Stimulated activated CD8-positive, alpha-beta memory T cell treated with anti-CD3 and anti-CD28 coated beads, Interleukin-12 subunit alpha, Interleukin-12 subunit beta, amount 100 ng/mL, for 24 hours (primary cell): Measurements from ENCODE around the gene TP53INP2.
"Not testable (repeated sequence)": the region's sequence is repeated elsewhere in the genome, so short reads cannot be mapped to it uniquely, and the experiment has no call there.

Experiments used
- DNase-seq: peaks from one replicate; pipeline ENCODE4 v3.0.0-alpha.2; 2020; ENCODE audit errors: extremely low read depth

The TP53INP2 gene

GRCh38 chr20:34704177-34705007 lies at the start of gene TP53INP2:
Gene TP53INP2, plus strand, starts transcription at chr20:34704344. Its CDS starts 4,396 bp downstream, at chr20:34708740.
- peak; percentile 65 for DNase-seq

- DNase-seq = not testable (repeated sequence)
Measured at GRCh38 chr20:34658654-34659053, 45.5 kb upstream of the TP53INP2 start.

GRCh38 chr20:34661811-34662210 lies 42.3 kb upstream of the TP53INP2 start:
- not testable (repeated sequence) for DNase-seq

- no peak for DNase-seq
Measured at GRCh38 chr20:34663213-34663943, 40.8 kb upstream of the TP53INP2 start.

GRCh38 chr20:34664751-34665150 lies 39.4 kb upstream of the TP53INP2 start:
- DNase-seq = not testable (repeated sequence)

- DNase-seq = no peak
Measured at GRCh38 chr20:34669094-34669493, 35.0 kb upstream of the TP53INP2 start.

- DNase-seq = no peak
Measured at GRCh38 chr20:34673412-34673811, 30.7 kb upstream of the TP53INP2 start.

- DNase-seq = no peak
Measured at GRCh38 chr20:34675561-34675960, 28.6 kb upstream of the TP53INP2 start.

- no peak for DNase-seq
Measured at GRCh38 chr20:34675993-34676641, 28.0 kb upstream of the TP53INP2 start.

- DNase-seq = peak; percentile 91
Measured at GRCh38 chr20:34676642-34677373, 27.3 kb upstream of the TP53INP2 start, which contains the start of gene PIGU. Gene PIGU, minus strand, starts transcription at chr20:34677092. Its CDS starts 7 bp downstream, at chr20:34677085.

GRCh38 chr20:34680586-34681175 lies 23.5 kb upstream of the TP53INP2 start:
- DNase-seq = no peak

GRCh38 chr20:34683667-34684066 lies 20.5 kb upstream of the TP53INP2 start:
- DNase-seq = no peak

GRCh38 chr20:34689486-34689885 lies 14.7 kb upstream of the TP53INP2 start:
- DNase-seq = no peak

- DNase-seq = no peak
Measured at GRCh38 chr20:34691838-34692237, 12.3 kb upstream of the TP53INP2 start.

- no peak for DNase-seq
Measured at GRCh38 chr20:34693414-34693813, 10.7 kb upstream of the TP53INP2 start.

- no peak for DNase-seq
Measured at GRCh38 chr20:34701405-34702085, 2.6 kb upstream of the TP53INP2 start.

- no peak for DNase-seq
Measured at GRCh38 chr20:34703061-34703423, 1.1 kb upstream of the TP53INP2 start.

- DNase-seq = no peak
Measured at GRCh38 chr20:34703424-34704176, 544 bp upstream of the TP53INP2 start.

- no peak for DNase-seq
Measured at GRCh38 chr20:34705008-34705396, 858 bp downstream of the TP53INP2 start.
